ENCODE results near the gene HTATIP2.
"Not testable (repeated sequence)": the region's sequence is repeated elsewhere in the genome, so short reads cannot be mapped to it uniquely, and the experiment has no call there.

HTATIP2 gene

DNA sequence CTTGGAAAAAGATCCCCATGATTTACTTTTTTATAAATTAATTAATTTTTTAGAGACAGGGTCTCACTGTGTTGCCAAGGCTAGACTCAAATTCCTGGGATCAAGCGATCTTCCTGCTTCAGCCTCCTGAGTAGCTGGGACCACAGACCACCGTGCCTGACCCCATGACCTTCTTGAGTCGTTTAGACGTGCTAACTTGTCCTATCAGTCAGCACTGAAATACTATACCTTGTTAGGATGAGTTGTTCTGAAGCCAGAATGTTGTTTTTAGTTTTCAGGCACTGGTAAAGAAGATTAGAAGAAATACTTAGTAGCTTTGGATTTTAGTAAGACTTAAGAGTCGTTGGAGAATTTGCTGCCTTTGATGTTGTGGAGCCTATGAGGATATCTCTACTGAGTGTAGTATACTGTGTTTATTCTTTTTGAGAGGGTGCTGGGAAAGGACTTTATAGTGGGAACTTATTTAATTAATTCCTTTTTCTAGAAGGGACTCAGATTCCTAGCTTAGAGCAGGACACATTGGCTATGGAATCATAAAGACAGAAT is 8.6 kb downstream of the HTATIP2 start:
- no peak for DNase-seq

- DNase-seq = no peak
These were observed 9.6 kb downstream of the HTATIP2 start for GRCh38 chr11:20373147-20373546.

GRCh38 chr11:20373568-20374209 is 10.2 kb downstream of the HTATIP2 start:
- DNase-seq = no peak

DNA sequence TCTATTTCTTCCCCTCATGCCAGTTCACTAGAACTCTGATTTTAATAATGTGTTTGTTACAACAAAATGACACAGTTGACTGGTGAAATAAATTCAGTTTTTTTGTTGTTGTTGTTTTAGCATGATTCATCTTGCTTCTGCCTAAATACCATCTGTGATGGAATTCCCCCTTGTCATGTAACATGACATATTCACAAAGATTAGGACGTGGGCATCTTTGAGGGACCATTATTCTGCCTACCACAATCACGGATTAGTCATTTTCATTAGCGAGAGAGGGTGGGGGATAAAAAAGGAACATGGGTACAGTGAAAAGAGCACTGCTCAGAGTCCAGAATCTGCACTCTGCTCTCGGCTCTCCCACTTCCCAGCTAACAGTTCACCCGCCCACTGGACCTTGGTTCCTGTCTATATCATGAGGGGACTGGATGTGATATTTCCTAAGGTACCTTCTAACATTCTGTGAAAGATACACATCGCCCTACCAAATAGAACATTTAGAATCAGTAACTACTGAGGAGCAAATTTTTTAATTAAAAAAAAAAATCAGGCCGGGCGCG is 11.3 kb downstream of the HTATIP2 start:
- DNase-seq = no peak

DNA sequence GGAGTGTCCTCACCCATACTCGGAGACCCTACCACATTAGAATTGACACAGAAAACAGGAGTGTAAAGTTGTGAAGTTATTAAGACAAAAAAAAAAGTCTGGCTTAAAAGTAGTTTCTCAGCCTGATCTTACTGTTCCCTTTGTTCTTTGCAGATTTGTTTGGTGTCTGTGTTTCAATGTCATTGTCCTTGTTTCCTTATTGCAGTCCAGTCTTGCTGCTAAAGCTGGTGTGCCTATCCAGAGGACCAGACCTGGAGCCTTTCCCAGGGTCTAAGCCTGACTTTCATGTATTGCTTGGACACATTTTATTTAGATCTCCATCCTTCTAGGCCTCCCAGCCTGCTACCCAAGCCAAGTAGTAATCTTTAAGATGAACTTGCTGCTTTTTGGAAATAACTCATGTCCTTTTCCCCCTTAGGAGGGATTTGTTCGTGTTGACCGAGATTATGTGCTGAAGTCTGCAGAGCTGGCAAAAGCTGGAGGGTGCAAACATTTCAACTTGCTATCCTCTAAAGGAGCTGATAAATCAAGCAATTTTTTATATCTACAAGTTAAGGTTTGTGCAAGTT is 12.7 kb downstream of the HTATIP2 start:
- no peak for DNase-seq

- DNase-seq = not testable (repeated sequence)
These were observed 22.5 kb downstream of the HTATIP2 start for GRCh38 chr11:20385996-20386395.

DNA sequence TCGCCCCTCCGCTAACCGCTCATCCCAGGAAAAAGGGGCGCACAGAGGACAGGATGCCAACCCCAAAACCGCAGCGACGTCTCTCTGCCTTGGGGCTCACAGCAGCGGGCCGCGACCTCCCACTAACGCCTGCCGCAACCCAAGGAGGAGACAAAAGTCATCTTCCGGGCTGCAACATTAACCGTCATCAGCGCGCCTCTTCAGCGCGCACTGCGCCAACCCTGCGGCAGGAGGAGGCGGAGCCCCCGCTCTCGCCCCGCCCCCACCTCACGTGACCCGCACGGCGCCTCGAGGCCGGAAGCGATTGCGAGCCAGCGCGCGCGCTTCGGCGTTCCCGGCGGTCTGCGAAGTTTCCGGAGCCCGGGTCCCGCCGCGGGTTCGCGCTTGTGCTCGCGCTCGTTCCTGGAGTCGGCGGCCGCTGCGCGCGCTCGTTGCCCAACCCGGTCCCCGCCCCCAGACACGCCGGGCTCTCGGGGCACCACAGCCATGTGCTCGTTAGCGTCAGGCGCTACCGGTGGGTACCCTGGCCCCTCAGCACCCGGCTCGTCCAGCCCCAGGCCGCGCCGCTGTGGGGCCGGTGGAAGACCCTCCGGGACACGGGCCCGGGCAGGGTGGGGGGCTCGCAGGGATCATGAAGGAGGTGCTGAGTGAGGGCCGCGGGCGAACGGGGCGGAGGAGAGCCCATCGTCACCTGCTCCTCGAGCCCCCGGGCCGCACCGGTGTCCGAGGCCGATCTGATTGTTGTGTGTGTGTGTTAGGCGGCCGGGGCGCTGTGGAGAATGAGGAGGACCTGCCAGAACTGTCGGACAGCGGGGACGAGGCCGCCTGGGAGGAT is 24.0 kb downstream of the HTATIP2 start, which contains the start of gene PRMT3:
Gene PRMT3 (plus strand): TSS at position 456 of the 835 bp plus-strand sequence. CDS start 31 bp downstream, at position 487.
- peak; percentile 97 for DNase-seq

DNA sequence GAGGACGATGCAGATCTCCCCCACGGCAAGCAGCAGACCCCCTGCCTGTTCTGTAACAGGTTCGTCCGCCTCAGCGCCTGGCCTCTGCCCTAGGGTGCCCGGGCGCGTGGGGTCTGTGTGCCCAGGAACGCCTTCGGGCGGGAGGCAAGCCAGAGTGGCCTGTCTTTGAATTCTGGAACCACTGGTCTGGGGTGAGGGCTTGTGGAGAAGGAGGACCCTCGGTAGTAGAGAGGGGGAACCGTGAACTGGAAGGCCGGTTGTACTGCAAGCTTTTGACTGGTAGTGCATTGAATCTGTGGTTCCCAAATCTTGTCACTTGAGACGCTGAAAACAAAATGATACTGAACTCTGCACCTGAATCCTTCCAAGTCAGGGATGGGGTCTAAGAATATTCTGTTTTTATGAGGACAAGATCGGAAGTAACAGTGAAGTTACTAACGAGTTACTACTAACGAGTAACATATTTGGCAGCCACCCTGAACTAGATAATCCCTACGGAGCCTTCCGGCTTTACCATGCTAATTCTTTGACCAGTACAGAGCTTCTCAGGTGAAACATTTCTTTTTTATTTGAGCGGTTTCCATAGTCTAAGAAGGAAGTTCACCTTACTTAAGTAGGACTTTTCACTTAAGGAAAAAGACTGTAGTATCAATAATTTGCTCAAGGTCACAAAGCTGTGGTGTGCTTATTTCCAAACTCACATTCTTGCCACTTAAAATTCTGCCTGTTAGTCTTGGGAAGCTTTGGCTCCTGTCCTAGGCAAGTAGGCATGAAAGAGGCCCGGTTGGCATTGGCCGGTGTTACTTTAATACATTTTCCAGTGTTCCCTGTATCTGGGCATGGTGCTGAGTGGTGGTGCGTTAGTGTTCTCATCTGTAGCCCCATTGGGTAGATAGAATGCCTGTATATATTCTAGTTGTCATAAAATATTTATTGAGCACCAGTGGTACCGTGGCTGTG is 24.9 kb downstream of the HTATIP2 start:
- peak; percentile 42 for DNase-seq

GRCh38 chr11:20397281-20397680 is 33.8 kb downstream of the HTATIP2 start:
- no peak for DNase-seq

DNA sequence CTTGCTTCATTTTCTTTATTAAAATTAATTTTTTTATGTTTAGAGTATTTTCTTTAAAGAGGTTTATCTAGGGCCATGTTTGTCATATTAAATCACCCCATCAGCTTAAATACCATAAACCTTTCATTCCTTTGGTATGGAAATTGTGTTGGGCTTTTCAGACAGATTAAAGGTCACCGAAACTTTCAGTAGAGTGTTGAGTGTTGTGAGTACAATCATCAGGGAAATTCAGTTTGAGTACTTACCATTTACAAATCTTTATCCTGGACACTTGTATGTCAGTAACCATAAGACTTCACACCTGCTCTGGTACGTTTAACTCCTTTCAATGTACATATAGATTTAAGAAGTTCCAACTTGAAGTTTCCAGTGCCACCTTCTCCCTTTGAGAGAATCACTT is 36.0 kb downstream of the HTATIP2 start:
- no peak for DNase-seq

GRCh38 chr11:20403059-20403458 is 39.5 kb downstream of the HTATIP2 start:
- no peak for DNase-seq

- DNase-seq = no peak
These were observed 43.0 kb downstream of the HTATIP2 start for GRCh38 chr11:20406484-20406883.

DNA sequence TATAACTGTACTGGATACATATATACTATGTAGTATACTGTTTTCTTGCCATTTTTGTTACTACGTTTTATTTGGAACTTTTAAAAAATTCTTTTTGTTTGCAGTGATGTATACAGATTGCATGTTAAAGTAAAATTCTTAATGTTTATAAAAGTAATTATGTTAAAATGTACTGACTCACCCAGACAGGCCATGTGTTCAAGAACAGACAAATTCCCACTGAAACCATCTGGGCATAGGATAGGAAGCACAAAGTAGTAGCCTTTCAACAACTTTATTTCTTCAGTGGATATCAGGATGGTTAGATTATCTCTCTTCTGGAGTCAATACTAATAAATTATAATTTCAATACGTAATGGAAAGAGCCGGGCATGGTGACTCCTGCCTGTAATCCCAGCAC is 43.8 kb downstream of the HTATIP2 start:
- no peak for DNase-seq

DNA sequence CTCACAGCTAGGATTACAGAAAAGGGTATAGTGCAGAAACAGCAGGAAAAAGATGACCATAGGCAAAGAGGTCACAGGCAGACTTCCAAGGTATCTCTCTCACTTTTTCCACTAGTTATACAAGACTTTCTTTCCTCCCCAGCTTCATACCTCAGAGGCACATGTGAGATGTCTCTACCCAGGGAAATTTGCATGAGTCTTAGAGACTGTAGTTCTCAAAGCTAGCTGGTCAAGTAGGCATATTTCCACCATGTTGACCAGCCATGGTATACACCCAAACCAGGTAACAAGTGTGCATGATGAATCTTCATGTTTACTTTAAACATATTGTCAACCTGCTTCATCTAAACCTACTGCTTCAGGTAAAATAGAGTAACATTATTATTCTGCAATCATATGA is 51.9 kb downstream of the HTATIP2 start:
- DNase-seq = no peak

DNA sequence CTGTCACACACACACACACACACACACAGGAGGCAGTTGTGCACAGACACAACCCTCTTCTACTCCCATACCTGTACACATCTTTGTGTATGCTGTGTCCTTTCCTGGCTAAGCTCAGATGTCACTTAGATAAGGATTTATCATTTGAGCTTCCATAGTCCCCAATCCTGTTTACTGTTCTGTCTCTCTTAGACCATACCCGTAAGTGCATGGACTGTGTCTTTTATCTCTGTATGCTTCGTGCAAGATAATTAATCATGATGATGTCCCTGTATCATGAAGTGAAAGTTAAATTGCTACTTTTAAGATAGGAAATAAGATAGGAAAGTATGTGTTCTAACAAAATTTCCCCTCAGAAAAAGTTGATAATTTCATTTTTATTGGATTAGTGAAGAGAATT is 54.3 kb downstream of the HTATIP2 start:
- no peak for DNase-seq

GRCh38 chr11:20421946-20422345 is 58.4 kb downstream of the HTATIP2 start:
- DNase-seq = no peak

DNA sequence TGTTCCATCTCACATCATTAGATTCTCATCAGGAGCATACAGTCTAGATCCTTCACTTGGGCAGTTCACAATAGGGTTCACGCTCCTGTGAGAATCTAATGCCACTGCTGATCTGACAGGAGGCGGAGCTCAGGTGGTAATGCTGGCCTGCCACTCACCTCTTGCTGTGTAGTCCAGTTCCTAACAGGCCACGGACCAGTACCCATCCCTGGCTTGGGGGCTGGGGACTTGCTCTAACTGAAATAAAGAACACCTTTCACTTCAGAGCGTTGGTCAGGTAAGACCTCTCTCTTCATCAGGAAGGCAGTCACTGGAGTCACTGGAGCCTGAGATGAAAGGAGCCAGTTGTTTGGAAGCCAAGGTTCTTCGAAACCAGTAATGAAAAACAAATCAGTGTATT is 65.7 kb downstream of the HTATIP2 start:
- no peak for DNase-seq
